Jurkat, Clone E6-1 (cell line): ENCODE data around the gene CDH4.

ENCODE experiments used
- DNase-seq: peaks from one replicate; pipeline ENCODE4 v3.0.0-alpha.2; 2011; ENCODE audit warnings: low read depth, low spot score
- H3K4me3 ChIP-seq: 2 replicates; pipeline ENCODE4 v1.5.1; 2011; ENCODE audit warnings: mild to moderate bottlenecking, low read length, control low read depth, moderate library complexity

Gene CDH4

GRCh38 chr20:61571916-61572711 is 320.1 kb downstream of the CDH4 start:
- no peak overlapping the region for H3K4me3 ChIP-seq
- no peak for DNase-seq

- DNase-seq, result no peak
- no peak overlapping the region for H3K4me3 ChIP-seq
Measured at GRCh38 chr20:61572789-61573188, 320.7 kb downstream of the CDH4 start.

- H3K4me3 ChIP-seq, result no peak overlapping the region
- DNase-seq, result no peak
Measured at GRCh38 chr20:61573415-61574305, 321.6 kb downstream of the CDH4 start.

GRCh38 chr20:61575151-61575937 is 323.3 kb downstream of the CDH4 start:
- H3K4me3 ChIP-seq, result no peak overlapping the region
- DNase-seq, result no peak

- DNase-seq, result no peak
- H3K4me3 ChIP-seq, result no peak overlapping the region
Measured at GRCh38 chr20:61576372-61576771, 324.3 kb downstream of the CDH4 start.

- no peak overlapping the region for H3K4me3 ChIP-seq
Measured at GRCh38 chr20:61577065-61577464, 325.0 kb downstream of the CDH4 start.

GRCh38 chr20:61579908-61580307 is 327.8 kb downstream of the CDH4 start:
- no peak overlapping the region for H3K4me3 ChIP-seq
- no peak for DNase-seq

More at GRCh38 chr20:61577065-61577464, 325.0 kb downstream of the CDH4 start:
- no peak for DNase-seq

- H3K4me3 ChIP-seq, result no peak overlapping the region
- no peak for DNase-seq
Measured at GRCh38 chr20:61580958-61581824, 329.1 kb downstream of the CDH4 start.

- DNase-seq, result no peak
- no peak overlapping the region for H3K4me3 ChIP-seq
Measured at GRCh38 chr20:61581825-61582188, 329.7 kb downstream of the CDH4 start.

- no peak for DNase-seq
- no peak overlapping the region for H3K4me3 ChIP-seq
Measured at GRCh38 chr20:61582196-61582923, 330.3 kb downstream of the CDH4 start.

- no peak overlapping the region for H3K4me3 ChIP-seq
- no peak for DNase-seq
Measured at GRCh38 chr20:61583356-61583755, 331.3 kb downstream of the CDH4 start.

- no peak for DNase-seq
- H3K4me3 ChIP-seq, result no peak overlapping the region
Measured at GRCh38 chr20:61584851-61585250, 332.8 kb downstream of the CDH4 start.

- no peak overlapping the region for H3K4me3 ChIP-seq
- DNase-seq, result no peak
Measured at GRCh38 chr20:61585764-61586163, 333.7 kb downstream of the CDH4 start.

GRCh38 chr20:61587036-61587435 is 335.0 kb downstream of the CDH4 start:
- DNase-seq, result no peak
- no peak overlapping the region for H3K4me3 ChIP-seq

- no peak overlapping the region for H3K4me3 ChIP-seq
- DNase-seq, result no peak
Measured at GRCh38 chr20:61587681-61588289, 335.7 kb downstream of the CDH4 start.

GRCh38 chr20:61588411-61589385 is 336.6 kb downstream of the CDH4 start:
- H3K4me3 ChIP-seq, result no peak overlapping the region
- DNase-seq, result no peak

GRCh38 chr20:61590236-61590635 is 338.2 kb downstream of the CDH4 start:
- no peak for DNase-seq
- H3K4me3 ChIP-seq, result no peak overlapping the region
